ENCODE measurements around the gene EREG. TPM values are rescaled to one million over a fixed set of nuclear protein-coding genes. Genes with fewer than 3 reads are reported as not detected.

Gene EREG
- total and polyA plus RNA-seq, 2 of the 8 experiments (the other 6 are each of a cell fraction or from before 2014, with no cell fraction given) = not detected

GRCh38 chr4:74327762-74328161, 37.2 kb upstream of the EREG start:
- Histone ChIP-seq H3K23me2 (ENCODE audit: low read depth, low read length) (no peaks in the 10 kb centered on the region), H4K5ac (ENCODE audit: insufficient read length, low read depth, low read length) (no peak overlapping the region), H2BK20ac (ENCODE audit: low read length) (no peak overlapping the region), H3K23ac (ENCODE audit: insufficient read length) (no peak overlapping the region), H3K14ac (ENCODE audit: insufficient read length) (no peak overlapping the region), H3K79me2 (ENCODE audit: control insufficient read depth in 1 of 2, insufficient read depth in 2 of 2, low read length in 2 of 2) (no peaks in the 10 kb centered on the region), H3K4ac (replicated peaks; ENCODE audit: insufficient read length, low read depth, low read length) (no peak overlapping the region), H3K79me1 (ENCODE audit: low read depth, low read length) (no peaks in the 10 kb centered on the region), H3K36me3 (ENCODE audit: control insufficient read depth in 2 of 4, insufficient read depth in 4 of 4, low read length in 3 of 4) (no peaks in the 10 kb centered on the region), H3K9ac (replicated peaks in 1 of 4; ENCODE audit: extremely low read depth in 1 of 4, low read depth in 3 of 4, low read length in 3 of 4) (no peak overlapping the region), H4K20me1 (replicated peaks in 1 of 2; ENCODE audit: control insufficient read depth in 1 of 2, insufficient read depth in 2 of 2, low read length in 2 of 2) (no peaks in the 10 kb centered on the region), H2AK5ac (ENCODE audit: low read depth, low read length) (no peak overlapping the region), H3K56ac (replicated peaks; ENCODE audit: insufficient read length, low read depth, low read length) (no peak overlapping the region), H3K4me1 (replicated peaks in 1 of 4; ENCODE audit: control insufficient read depth in 3 of 4, insufficient read depth in 4 of 4, low read length in 3 of 4) (peaks cover 0 to 2% (median 0%) of the 10 kb centered on the region in 4 experiments; a peak in 1 of 7 replicates), H4K91ac (replicated peaks; ENCODE audit: insufficient read length, low read length) (no peak overlapping the region), H2BK12ac (ENCODE audit: low read depth, low read length) (no peak overlapping the region), H3K4me3 (ENCODE audit: extremely low read depth in 1 of 4, insufficient read depth in 2 of 4, low read depth in 3 of 4, low read length in 4 of 4) (no peak overlapping the region), H4K8ac (ENCODE audit: extremely low read depth, insufficient read depth, low read length) (no peak overlapping the region), H3K27ac (ENCODE audit: low read depth, low read length) (no peak overlapping the region), H3K27me3 (replicated peaks in 1 of 4; ENCODE audit: control insufficient read depth in 3 of 4, extremely low read depth in 1 of 4, insufficient read depth in 3 of 4, low read length in 3 of 4) (no peaks in the 10 kb centered on the region), H3K9me3 (ENCODE audit: insufficient read depth in 2 of 2, low read depth in 1 of 2, low read length in 1 of 2) (no peaks in the 10 kb centered on the region), H2AFZ (ENCODE audit: low read length) (no peak overlapping the region), H2BK15ac (ENCODE audit: low read length) (no peak overlapping the region), H2BK120ac (replicated peaks; ENCODE audit: low read depth, low read length) (no peak overlapping the region), H2BK5ac (ENCODE audit: low read depth, low read length) (no peak overlapping the region), H3K4me2 (ENCODE audit: insufficient read depth in 1 of 2, low read depth in 2 of 2, low read length in 2 of 2) (no peak overlapping the region), H3K18ac (ENCODE audit: extremely low read depth, low read length) (no peak overlapping the region)
- DNase-seq (ENCODE audit: low read depth in 1 of 2, low spot score in 2 of 2) (no peak), FAIRE-seq (no peak)
- ChIA-PET CTCF (ENCODE audit: partially characterized antibody) (interaction anchor here (1.1 kb wide), 1 partner anchor 342 kb away, joined by 3 read pairs; no protein-coding TSS in a partner anchor), POLR2A (ENCODE audit: partially characterized antibody) (interaction anchor here (0.7 kb wide), 1 partner anchor 304 kb away, joined by 3 read pairs; no protein-coding TSS in a partner anchor)
- 90% methylated on average over 3 of the region's 3 CpGs; no CpG with 5 or more reads in 1 of the 2 experiments for WGBS, 2 experiments (ENCODE audit: extremely low coverage in 1 of 2, insufficient coverage in 1 of 2, insufficient read length in 1 of 2, insufficient replicate concordance in 2 of 2, low coverage in 1 of 2, low lambda C conversion rate in 2 of 2, missing lambda C conversion rate in 1 of 2)
- TF ChIP-seq ATF2 (IDR thresholded peaks at IDR 0.05; ENCODE audit: low read length) (no peak), CREB1 (IDR thresholded peaks at IDR 0.05) (no peak), NANOG (IDR thresholded peaks at IDR 0.05; ENCODE audit: insufficient read depth, low read depth, low read length, poor library complexity, severe bottlenecking) (no peak), RXRA (IDR thresholded peaks at IDR 0.05; ENCODE audit: insufficient read depth, low read depth, low read length) (no peak), RBBP5 (IDR thresholded peaks at IDR 0.05; ENCODE audit: borderline replicate concordance, low read depth, low read length) (no peak), SAP30 (IDR thresholded peaks at IDR 0.05; ENCODE audit: insufficient read depth, insufficient replicate concordance, low read length) (no peak), ATF3 (IDR thresholded peaks at IDR 0.05; ENCODE audit: insufficient read depth, low read depth, low read length) (no peak), USF2 (IDR thresholded peaks at IDR 0.05; ENCODE audit: low read length) (no peak), TAF7 (optimal IDR thresholded peaks at IDR 0.05; ENCODE audit: borderline replicate concordance, low read depth, low read length) (no peak), EGR1 (IDR thresholded peaks at IDR 0.05; ENCODE audit: borderline replicate concordance, low read depth, low read length) (no peak)
